Retinal pigment epithelial cell (primary cell): ENCODE measurements around the gene DHX29.

ENCODE experiments used
- DNase-seq: peaks from one replicate; pipeline ENCODE4 v3.0.0-alpha.2; 2010; ENCODE audit warnings: low read depth
- H3K4me3 ChIP-seq: 2 replicates; pipeline ENCODE4 v1.5.1; 2011; ENCODE audit warnings: mild to moderate bottlenecking, low read length, control low read depth, moderate library complexity
- CTCF ChIP-seq: conservative IDR thresholded peaks from 2 replicates; pipeline ENCODE4 v1.5.1; 2011; ENCODE audit warnings: low read depth, low read length, control low read depth, inconsistent platforms

Gene DHX29

GRCh38 chr5:55232985-55233928 lies 74.2 kb downstream of the DHX29 start, which contains the start of gene CCNO:
TSS of gene CCNO (minus strand) at chr5:55233608. CDS start at chr5:55233523, 85 bp downstream.
- peak; percentile 59 for DNase-seq
- TF ChIP-seq CTCF, result peak; percentile 5
- peak within 1 kb of the TSS; percentile 58 for H3K4me3 ChIP-seq

GRCh38 chr5:55232271-55232984 lies 75.1 kb downstream of the DHX29 start:
- TF ChIP-seq CTCF, result no peak
- DNase-seq, result no peak
- peak overlapping the region; percentile 58 for H3K4me3 ChIP-seq

- H3K4me3 ChIP-seq, result peak overlapping the region; percentile 58
- no peak for DNase-seq
- no peak for TF ChIP-seq CTCF
Measured at GRCh38 chr5:55231919-55232270, 75.6 kb downstream of the DHX29 start.

DNA sequence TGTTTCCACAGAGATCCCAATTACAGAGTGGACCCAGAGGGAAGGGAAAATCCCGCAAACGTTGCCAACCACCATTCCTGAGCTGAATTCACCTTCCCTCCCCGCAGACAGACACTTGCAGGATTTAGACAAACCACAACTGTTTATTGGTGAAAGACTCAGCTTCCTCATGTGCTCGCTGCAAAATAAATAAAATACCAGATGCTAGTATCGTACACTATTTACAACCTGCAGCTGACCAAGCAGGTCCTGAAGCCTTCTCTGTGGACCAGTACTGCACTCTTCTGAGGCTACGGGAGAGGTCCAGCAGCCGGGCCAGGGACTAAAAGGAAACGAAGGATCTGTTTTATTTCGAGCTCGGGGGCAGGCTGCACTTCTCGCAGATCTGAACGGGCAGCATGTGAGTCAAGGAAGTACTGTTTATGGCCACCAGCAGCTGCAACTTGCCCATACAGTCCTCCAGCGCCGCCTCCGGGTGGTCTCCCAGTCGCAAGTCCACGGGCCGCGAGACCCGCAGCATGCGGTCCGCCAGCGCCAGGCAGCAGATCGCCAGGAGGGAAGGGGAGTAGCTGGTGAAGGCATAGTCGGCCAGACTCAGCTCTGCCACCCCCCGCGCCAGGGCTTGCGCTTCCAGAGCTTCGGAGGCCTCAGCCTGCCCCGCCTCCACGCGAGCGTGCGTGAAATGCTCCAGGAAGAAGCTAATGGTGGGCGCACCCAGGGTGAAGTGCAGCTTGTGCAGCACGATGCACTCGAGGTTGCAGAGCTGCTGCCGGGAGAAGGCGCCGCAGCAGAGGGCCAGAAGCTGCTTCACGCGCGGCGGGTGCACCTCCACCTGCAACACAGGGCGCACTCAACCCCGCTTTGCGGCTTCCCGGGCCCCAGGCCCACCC lies 76.2 kb downstream of the DHX29 start:
- H3K4me3 ChIP-seq, result peak overlapping the region; percentile 58
- TF ChIP-seq CTCF, result peak; percentile 13
- no peak for DNase-seq

- no peak for DNase-seq
- H3K4me3 ChIP-seq, result no peak overlapping the region
- no peak for TF ChIP-seq CTCF
Measured at GRCh38 chr5:55230086-55230629, 77.3 kb downstream of the DHX29 start.

DNA sequence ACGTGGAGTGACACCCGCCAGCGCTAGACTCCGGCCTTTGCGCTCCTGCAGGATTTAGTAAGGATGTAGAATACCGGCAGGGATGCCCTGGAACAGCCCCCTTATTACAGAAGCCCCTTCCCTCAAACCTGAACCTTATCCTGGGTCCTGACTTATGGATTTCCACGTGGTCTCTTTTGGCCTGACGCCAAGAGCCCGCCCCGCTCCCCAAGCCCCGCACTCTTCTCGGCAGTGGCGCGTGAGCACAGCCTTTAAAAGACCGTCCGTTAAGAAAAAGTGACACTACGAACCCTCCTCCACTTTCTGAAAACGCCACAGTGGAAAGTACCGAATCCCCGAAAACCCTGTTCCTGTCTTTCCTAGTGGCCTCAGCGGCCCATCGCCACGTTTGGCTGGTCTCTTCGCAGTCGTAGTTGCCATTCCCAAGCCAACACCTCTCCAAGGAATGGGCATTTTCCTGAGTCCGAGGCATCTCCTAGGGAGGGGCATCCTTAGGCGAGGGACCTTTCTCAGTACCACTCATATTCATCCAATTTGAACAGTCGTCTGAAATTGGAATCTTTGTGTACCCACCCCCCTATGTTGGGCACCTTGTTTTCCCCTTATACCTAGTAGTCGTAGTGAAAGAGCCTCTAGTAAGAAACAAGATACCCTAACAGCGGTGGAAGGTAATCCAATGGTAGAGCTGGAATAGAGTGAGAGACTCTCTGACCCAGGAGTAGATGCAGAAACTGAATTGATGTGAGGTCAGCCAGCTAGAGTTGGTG lies 79.6 kb downstream of the DHX29 start:
- no peak for DNase-seq
- no peak for TF ChIP-seq CTCF
- peak overlapping the region; percentile 52 for H3K4me3 ChIP-seq
